GM12865 (cell line): ENCODE data around the gene RHOF.
"Not testable (repeated sequence)": the region's sequence is repeated elsewhere in the genome, so short reads cannot be mapped to it uniquely, and the experiment has no call there.

ENCODE experiments used
- DNase-seq: peaks from one replicate; pipeline ENCODE4 v3.0.0; 2010; ENCODE audit warnings: low read depth
- H3K4me3 ChIP-seq: 2 replicates; pipeline ENCODE4 v1.5.1; 2011; ENCODE audit warnings: mild to moderate bottlenecking, low read depth, low read length, control low read depth
- CTCF ChIP-seq: IDR thresholded peaks from 2 replicates; pipeline ENCODE4 v1.5.1; 2011; ENCODE audit warnings: low read length, control low read depth, low read depth, inconsistent platforms; ENCODE audit not compliant: insufficient read depth; ENCODE audit errors: missing control alignments

Gene RHOF

DNA sequence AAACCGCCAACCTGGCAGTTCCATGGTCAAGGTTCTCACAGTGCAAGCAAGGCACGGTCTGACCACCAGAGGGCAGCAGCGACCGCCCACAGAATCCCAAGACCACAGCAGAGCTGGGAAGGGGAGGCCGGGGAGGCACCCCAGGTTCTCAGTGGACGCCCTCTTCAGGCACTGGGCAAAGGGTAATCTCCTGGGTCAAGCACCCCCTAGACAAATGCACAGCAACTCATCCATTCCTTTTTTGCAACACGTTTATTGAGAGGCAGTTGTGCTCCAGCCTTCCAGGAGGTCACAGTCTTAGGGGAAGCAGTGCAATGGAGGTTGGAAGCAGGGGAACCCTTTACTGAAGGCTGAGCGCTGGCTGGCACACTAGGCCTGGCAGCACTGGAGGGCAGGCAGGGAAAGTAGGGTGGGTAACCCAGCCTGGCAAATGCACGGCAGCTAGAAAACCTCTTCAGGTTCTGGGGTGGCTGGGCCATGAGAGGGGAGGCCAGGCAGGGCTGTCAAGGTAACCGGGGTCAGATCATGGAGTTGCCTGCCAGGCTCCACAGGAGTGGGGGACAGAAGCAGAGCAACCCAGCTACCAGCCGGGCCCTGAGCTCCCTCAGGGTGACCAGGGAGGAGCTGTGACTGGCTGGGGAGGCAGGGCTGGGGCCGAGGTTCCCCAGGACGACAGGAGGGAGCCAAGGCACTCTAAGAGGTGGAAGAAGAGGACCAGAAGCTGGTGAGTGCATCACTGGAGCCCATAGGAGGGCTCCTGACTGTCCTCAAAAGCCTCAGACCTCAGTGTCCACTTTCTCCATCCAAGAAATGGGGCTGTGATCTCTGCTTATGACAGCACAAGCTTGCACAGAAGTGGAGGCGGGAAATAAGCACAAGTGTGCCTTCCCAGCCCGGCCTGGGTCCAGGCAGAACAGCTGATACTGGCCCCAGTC is 1.8 kb upstream of the RHOF start:
- peak; percentile 98 for TF ChIP-seq CTCF
- peak; percentile 91 for DNase-seq
- peak overlapping the region; percentile 46 for H3K4me3 ChIP-seq

DNA sequence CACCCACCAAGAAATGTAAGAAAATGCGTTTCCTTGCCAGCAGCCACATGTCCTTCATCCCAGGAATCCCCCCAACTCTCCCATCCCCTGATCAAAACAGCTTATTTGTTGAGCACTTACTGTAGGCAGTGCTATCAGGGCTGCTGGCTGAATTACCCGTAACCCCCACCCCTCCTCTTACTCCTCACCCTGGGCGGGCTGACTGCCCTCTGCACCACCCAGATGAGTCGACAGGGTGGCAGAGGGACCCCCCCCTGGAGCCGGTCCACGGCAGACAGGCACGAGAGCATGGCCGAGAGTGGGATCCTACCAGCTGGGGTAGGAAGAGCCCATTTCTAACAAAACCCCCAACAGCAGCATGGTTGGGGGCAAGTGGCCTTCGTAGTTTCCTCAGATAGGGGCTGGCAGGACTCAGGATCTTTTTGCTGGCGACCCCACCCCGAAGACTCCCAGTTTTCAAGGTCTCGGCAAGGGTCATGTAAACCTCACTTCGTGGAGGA is 1.1 kb upstream of the RHOF start:
- H3K4me3 ChIP-seq = peak overlapping the region; percentile 46
- TF ChIP-seq CTCF = no peak
- no peak for DNase-seq

DNA sequence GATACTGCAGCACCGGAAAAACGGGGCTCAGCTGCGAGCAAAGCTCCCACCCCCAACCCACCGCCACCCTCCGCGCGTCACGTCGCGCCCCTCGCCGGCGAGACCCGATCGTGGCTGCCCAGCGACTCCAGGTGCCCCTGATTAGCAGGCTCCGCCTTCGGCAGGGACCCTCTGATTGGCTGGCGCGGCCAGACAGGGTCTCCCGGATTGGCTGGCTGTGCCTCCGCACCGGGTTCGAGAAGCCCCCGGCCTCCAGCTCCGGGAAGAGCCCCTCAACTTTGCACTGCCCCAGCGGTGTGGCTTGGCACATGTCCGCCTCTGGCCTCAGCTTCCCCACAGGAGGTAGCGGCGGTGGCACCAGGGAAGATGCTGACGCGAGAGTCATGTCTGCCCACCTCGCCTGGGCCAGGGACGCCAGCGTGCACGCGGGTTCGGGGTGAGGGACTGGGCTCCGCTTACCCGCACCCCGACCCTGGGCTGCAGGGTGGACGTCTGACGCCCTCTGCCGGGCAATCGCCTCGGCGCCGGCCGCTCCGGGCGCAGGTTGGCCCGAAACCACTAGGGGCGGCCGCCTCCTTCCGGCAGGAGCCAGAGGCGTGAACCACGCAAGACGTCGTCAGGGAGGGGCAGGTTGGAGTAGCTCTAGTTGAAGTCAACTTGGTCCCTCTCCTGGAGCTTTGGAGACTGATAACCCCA is 498 bp upstream of the RHOF start:
- peak; percentile 98 for DNase-seq
- peak; percentile 100 for TF ChIP-seq CTCF
- peak overlapping the region; percentile 93 for H3K4me3 ChIP-seq

DNA sequence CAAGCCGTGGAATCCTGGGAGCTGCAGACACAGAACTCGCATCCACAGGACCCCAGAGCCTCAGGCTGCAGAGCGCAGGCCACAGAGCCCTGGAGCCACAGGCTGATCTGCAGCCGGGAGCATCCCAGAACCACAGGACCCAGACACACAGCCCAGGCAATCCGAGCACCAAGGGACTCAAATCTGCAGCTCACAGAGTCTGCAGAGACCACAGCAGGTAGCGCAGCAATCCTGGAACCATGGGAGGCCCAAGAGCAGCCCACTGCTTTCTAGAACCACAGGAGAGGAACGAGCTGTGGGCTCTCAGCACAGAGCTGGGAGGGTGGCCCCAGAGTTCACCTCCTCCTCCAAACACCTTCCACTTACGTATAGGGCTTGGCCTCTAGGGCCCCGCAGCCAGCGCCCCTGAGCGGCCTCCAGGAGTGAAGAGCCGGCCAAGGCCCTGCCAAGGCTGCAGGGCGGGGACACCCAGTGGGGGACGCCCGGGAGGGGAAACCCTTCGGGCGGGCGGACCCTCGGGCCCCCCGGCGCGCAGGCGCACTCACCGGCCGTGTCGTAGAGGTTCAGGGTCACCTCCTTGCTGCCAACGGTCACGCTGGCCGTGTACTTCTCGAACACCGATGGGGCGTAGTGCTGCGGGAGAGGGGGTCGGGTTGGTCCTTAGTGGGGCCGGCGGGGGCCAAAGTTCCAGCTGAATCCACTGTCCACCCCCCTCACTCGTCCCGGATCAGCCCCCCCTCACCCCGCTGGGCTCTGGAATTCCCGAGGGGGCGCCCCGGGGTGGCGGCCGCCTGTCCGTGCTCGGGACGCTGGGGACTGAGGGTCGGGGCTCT is 665 bp downstream of the RHOF start:
- peak; percentile 82 for DNase-seq
- no peak for TF ChIP-seq CTCF
- H3K4me3 ChIP-seq = peak overlapping the region; percentile 93

DNA sequence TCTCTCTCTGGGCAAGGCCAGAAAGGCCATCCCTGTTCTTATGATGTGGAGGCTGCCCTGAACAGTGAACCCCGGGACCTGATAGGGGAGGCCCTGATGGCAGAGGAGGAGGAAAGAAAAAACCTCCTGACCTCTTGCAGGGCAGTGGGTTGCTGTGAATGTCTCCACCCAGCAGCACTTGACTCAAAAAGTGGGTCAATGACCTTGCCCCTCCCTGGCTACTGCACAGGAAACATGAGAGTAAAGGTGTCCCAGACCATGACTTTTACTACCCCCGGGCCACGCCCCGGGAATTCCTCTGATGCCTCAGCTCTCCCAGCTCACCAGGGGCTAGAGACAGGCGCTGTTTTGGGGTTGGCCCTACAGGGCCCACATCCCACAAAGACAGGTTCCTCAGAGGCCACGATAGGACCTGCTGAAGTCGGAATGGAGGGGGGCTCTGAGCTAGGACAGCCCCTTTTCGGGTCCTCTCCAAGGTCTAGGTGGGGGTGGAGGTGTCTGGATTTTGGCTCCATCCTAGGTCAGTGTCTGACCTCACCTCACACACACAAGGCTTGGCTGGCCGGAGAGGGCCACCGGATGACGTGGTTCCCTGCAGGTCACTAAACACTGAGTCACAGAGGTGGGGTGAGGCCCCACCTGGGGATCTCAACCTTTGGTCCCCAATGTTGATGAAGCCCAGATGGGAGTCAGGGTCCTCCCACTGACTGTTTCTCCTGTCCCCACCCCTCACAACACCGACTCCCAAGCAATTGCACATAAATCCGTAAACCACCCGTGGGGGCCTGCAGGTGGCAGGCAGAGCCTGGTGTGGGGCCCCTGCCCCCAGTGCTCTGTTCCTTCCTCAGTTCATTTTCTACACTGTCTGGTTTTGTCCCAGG is 1.6 kb downstream of the RHOF start:
- peak; percentile 65 for DNase-seq
- H3K4me3 ChIP-seq = peak overlapping the region; percentile 93
- no peak for TF ChIP-seq CTCF

DNA sequence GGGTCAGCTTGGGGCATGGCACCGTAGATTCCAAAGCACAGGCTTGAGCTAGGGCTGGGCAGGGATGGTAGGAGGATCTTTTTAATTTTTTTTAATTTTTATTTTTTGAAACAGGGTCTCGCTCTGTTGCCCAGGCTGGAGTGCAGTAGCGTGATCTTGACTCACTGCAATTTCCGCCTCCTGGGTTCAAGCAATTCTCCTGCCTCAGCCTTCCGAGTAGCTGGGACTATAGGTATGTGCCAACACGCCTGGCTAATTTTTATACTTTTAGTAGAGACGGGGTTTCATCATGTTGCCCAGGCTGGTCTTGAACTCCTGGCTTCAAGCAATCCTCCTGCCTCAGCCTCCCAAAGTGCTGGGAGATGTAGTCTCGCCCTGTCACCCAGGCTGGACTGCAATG is 2.7 kb downstream of the RHOF start:
- DNase-seq = not testable (repeated sequence)
- H3K4me3 ChIP-seq = peak overlapping the region; percentile 71
